Pancreas (tissue), 10 donors: ENCODE measurements around the gene TAF9. TPM values are rescaled to one million over a fixed set of nuclear protein-coding genes. Genes with fewer than 3 reads are reported as not detected.

ENCODE experiments used
- ATAC-seq, 4 donors: fragments of 200-7000 bp; cut with Tn5 transposase; one replicate each; pipeline versions ENCODE4 v1.8.0 to v1.9.1; 2020; ENCODE audit warnings: mild to moderate bottlenecking in 4 of 4, moderate library complexity in 4 of 4
- DNase-seq, 6 donors: peaks; one replicate each; pipeline ENCODE4 v3.0.0-alpha.2; 2020
- FAIRE-seq: peaks from 2 replicates; lab custom pipeline; 2012; peaks lifted over from hg19 to GRCh38; lab: Jason Lieb, UNC
- H3K27ac ChIP-seq, 4 donors: fragments of 200-600 bp; sonication (generic); 1 replicate in 3 of 4; 2 replicates in 1 of 4; pipeline versions ENCODE4 v1.5.0 to v1.8.0; 2020
- H3K27me3 ChIP-seq, 4 donors: fragments of 200-600 bp; one replicate each; pipeline ENCODE4 v1.8.0; 2021
- H3K36me3 ChIP-seq, 3 donors: fragments of 200-600 bp; sonication (generic) in 1 of 3; one replicate each; pipeline versions ENCODE4 v1.5.0 to v1.8.0; 2020 to 2021
- H3K4me1 ChIP-seq, 3 donors: fragments of 200-600 bp; one replicate each; pipeline ENCODE4 v1.8.0; 2021
- H3K4me3 ChIP-seq, 4 donors: fragments of 200-600 bp; sonication (generic) in 2 of 4; one replicate each; pipeline versions ENCODE4 v1.5.0 to v1.8.0; 2020 to 2021
- H3K9me3 ChIP-seq, 4 donors: fragments of 200-600 bp; one replicate each; pipeline ENCODE4 v1.8.0; 2021
- CTCF ChIP-seq, 4 donors: fragments of 200-600 bp; sonication (generic) in 3 of 4; IDR thresholded peaks; one replicate each; pipeline versions ENCODE4 v1.5.0 to v1.8.0; 2021; ENCODE audit warnings: antibody characterized with exemption in 4 of 4
- WGBS, 2 donors: extraction: QIAGEN DNeasy Blood & Tissue Kit; methylation state at CpG; one replicate each; pipeline ENCODE4 v1.1.7; 2013; 5-methylcytosine and 5-hydroxymethylcytosine counted together
- intact Hi-C, 3 donors: fragments of 100-400 bp; cut with DNase I; formaldehyde crosslinking; loops; one replicate each; pipeline versions ENCODE4 v1.11.1 to v1.14.2; 2022
- polyA plus RNA-seq, 2 donors: library from polyadenylated mRNA; stranded (reverse); fragments of 200-250 nt; gene quantifications; one replicate each; pipeline ENCODE4 v1.2.3, GENCODE V29; 2013
- total RNA-seq, 6 donors: library from RNA; stranded (reverse); fragmentation: NEBNext Ultra II Directional in 4 of 6; extraction: Animal tissue kit (Norgen Biotek cat#: 25700) in 4 of 6; gene quantifications; one replicate each; pipeline versions ENCODE4 v1.2.1 to v1.2.4, GENCODE V29; 2021 to 2023
- donor health status: healthy with polysubstance abuse.
- donor health status: DM: no; HTN: no; CAD: no; lungs with moderate emphysema.
- donor health status: DM: no; HTN: no; CAD: no.
- donor health status: control.
- donor health status: control.
- donor health status: Bipolar disorder and iron deficiency.
- donor health status: DM: yes; HTN: yes; CAD: no.
- donor health status: DM: no; HTN: no; CAD: no.
- donor health status: DM: no; HTN: no; CAD: no.
- donor health status: DM: yes; HTN: yes; CAD: no.

The TAF9 gene
- total and polyA plus RNA-seq, 8 donors = 15.6 to 34.8 (median 24.8) TPM

GRCh38 chr5:69415584-69415958 lies 46.3 kb upstream of the TAF9 start:
- intact Hi-C loops = loop anchor here in 1 of 3 donors (5.0 kb wide), 1 partner anchor 37 kb away; no protein-coding TSS in a partner anchor
- H3K4me1 ChIP-seq = peaks cover 0 to 12% (median 4%) of the 10 kb centered on the region in 3 donors
- 8 to 13% methylated on average over 18 of the region's 18 CpGs for WGBS, 2 donors
- H3K9me3 ChIP-seq = no peaks in the 10 kb centered on the region
- H3K36me3 ChIP-seq = peaks cover 0 to 14% (median 0%) of the 10 kb centered on the region in 3 donors
- no peaks in the 10 kb centered on the region for H3K27me3 ChIP-seq
- DNase-seq (peak; percentile 26 to 66 (median 52)), FAIRE-seq (no peak), ATAC-seq (peak; percentile 44 to 69 (median 61))
- TF ChIP-seq CTCF (IDR thresholded peaks at IDR 0.05) = no peak
- H3K4me3 ChIP-seq = peak overlapping the region; percentile 38 to 66 (median 60)
- H3K27ac ChIP-seq = peak overlapping the region; percentile 82 to 91 (median 88)

- Histone ChIP-seq H3K4me3 (peak within 1 kb of the TSS; percentile 38 to 66 (median 60)), H3K9me3 (no peaks in the 10 kb centered on the region), H3K27ac (peak within 1 kb of the TSS; percentile 82 to 91 (median 88)), H3K4me1 (peaks cover 0 to 11% (median 4%) of the 10 kb centered on the region in 3 donors), H3K36me3 (peaks cover 0 to 11% (median 0%) of the 10 kb centered on the region in 3 donors), H3K27me3 (no peaks in the 10 kb centered on the region)
- FAIRE-seq (no peak), DNase-seq (peak; percentile 96 to 98 (median 96)), ATAC-seq (peak; percentile 93 to 97 (median 96))
- TF ChIP-seq CTCF (IDR thresholded peaks at IDR 0.05) = peak; percentile 25 to 48 (median 34)
- intact Hi-C loops = loop anchor here in 1 of 3 donors (5.0 kb wide), 1 partner anchor 37 kb away; no protein-coding TSS in a partner anchor
- WGBS, 2 donors = 4% methylated on average over 60 to 78 of the region's 78 CpGs
These were observed 45.7 kb upstream of the TAF9 start, which contains the start of gene MARVELD2 for GRCh38 chr5:69414885-69415583. TSS of gene MARVELD2 (plus strand) at chr5:69415116. CDS start at chr5:69419386, 4,270 bp downstream.

GRCh38 chr5:69404659-69405330 lies 35.5 kb upstream of the TAF9 start:
- H3K27me3 ChIP-seq = no peaks in the 10 kb centered on the region
- 90% methylated on average over 15 of the region's 15 CpGs for WGBS, 2 donors
- TF ChIP-seq CTCF (IDR thresholded peaks at IDR 0.05) = no peak
- H3K36me3 ChIP-seq = peaks cover 0 to 19% (median 3%) of the 10 kb centered on the region in 3 donors
- no peak for DNase-seq
- ATAC-seq = no peak
- intact Hi-C loops = no loop called here
- H3K4me1 ChIP-seq = no peaks in the 10 kb centered on the region
- H3K9me3 ChIP-seq = no peaks in the 10 kb centered on the region
- no peak for FAIRE-seq
- H3K4me3 ChIP-seq = no peak overlapping the region
- H3K27ac ChIP-seq = no peak overlapping the region

GRCh38 chr5:69378376-69378775 lies 9.1 kb upstream of the TAF9 start:
- ATAC-seq (no peak), FAIRE-seq (no peak), DNase-seq (no peak)
- intact Hi-C loops = no loop called here
- no peaks in the 10 kb centered on the region for H3K9me3 ChIP-seq
- H3K4me3 ChIP-seq = no peak overlapping the region
- H3K36me3 ChIP-seq = peaks cover 0 to 23% (median 0%) of the 10 kb centered on the region in 3 donors
- no peaks in the 10 kb centered on the region for H3K27me3 ChIP-seq
- H3K27ac ChIP-seq = no peak overlapping the region
- TF ChIP-seq CTCF (IDR thresholded peaks at IDR 0.05) = no peak
- H3K4me1 ChIP-seq = no peaks in the 10 kb centered on the region
